Esophagus muscularis mucosa (tissue), 4 donors: ENCODE measurements around the gene HS2ST1. TPM values are rescaled to one million over a fixed set of nuclear protein-coding genes. Genes with fewer than 3 reads are reported as not detected.
"Not testable (repeated sequence)": the region's sequence is repeated elsewhere in the genome, so short reads cannot be mapped to it uniquely, and the experiment has no call there.

Experiments
- DNase-seq: peaks from one replicate; pipeline ENCODE4 v3.0.0-alpha.2; 2017; ENCODE audit errors: extremely low spot score
- H3K27ac ChIP-seq, 4 donors: fragments of 200-600 bp; sonication (generic); replicated peaks in 1 of 4; 1 replicate in 3 of 4; 2 replicates in 1 of 4; pipeline ENCODE4 v1.5.1; 2016 to 2019; ENCODE audit warnings: mild to moderate bottlenecking in 1 of 4
- H3K27me3 ChIP-seq, 4 donors: fragments of 200-600 bp; sonication (generic); one replicate each; pipeline versions ENCODE4 v1.5.1 to v1.6.0; 2016 to 2019
- H3K36me3 ChIP-seq, 4 donors: fragments of 200-600 bp; sonication (generic); one replicate each; pipeline ENCODE4 v1.5.1; 2016 to 2019
- H3K4me1 ChIP-seq, 4 donors: fragments of 200-600 bp; sonication (generic); one replicate each; pipeline ENCODE4 v1.5.1; 2016 to 2019
- H3K4me3 ChIP-seq, 4 donors: fragments of 200-600 bp; sonication (generic); 1 replicate in 2 of 4; 2 replicates in 2 of 4; pipeline ENCODE4 v1.5.1; 2016 to 2019; ENCODE audit warnings: mild to moderate bottlenecking in 4 of 4, moderate library complexity in 1 of 4
- H3K9me3 ChIP-seq, 4 donors: fragments of 200-600 bp; sonication (generic); 1 replicate in 3 of 4; 2 replicates in 1 of 4; pipeline ENCODE4 v1.5.1; 2016 to 2019
- CTCF ChIP-seq, 3 experiments: fragments of 200-600 bp in 2 of 3; fragments of 450-650 bp in 1 of 3; sonication (generic) in 2 of 3; IDR thresholded peaks; one replicate each; pipeline ENCODE4 v1.5.1; 2017 to 2019; ENCODE audit warnings: antibody characterized with exemption in 3 of 3, mild to moderate bottlenecking in 2 of 3, moderate library complexity in 1 of 3
- EP300 ChIP-seq: sonication (generic); formaldehyde crosslinking; IDR thresholded peaks from one replicate; pipeline ENCODE4 v1.6.1; 2017; ENCODE audit warnings: antibody characterized with exemption
- POLR2A ChIP-seq: fragments of 450-650 bp; IDR thresholded peaks from one replicate; pipeline ENCODE4 v1.6.1; 2017; ENCODE audit warnings: antibody characterized with exemption, moderate library complexity, mild to moderate bottlenecking, low read depth
- POLR2AphosphoS5 ChIP-seq, 2 donors: sonication (generic); formaldehyde crosslinking; IDR thresholded peaks; one replicate each; pipeline ENCODE4 v1.6.1; 2017; ENCODE audit warnings: antibody characterized with exemption in 2 of 2
- WGBS: methylation state at CpG from one replicate; pipeline ENCODE4 v1.1.5; 2018; 5-methylcytosine and 5-hydroxymethylcytosine counted together
- intact Hi-C: fragments of 100-400 bp; cut with DNase I; formaldehyde crosslinking; loops from one replicate; pipeline ENCODE4 v1.15.1; 2023
- total RNA-seq, 4 donors: library from RNA; depleted of rRNA; stranded (reverse); fragments of >200 nt; gene quantifications; one replicate each; pipeline versions ENCODE4 v1.1.0 to v1.2.1, GENCODE V29; 2016

HS2ST1 gene
- total RNA-seq, 4 donors from 2014 or later: 8.5 to 11.6 (median 9.4) TPM

GRCh38 chr1:86987446-86987845, 73.0 kb downstream of the HS2ST1 start:
- no peaks in the 10 kb centered on the region for H3K27me3 ChIP-seq
- no peak overlapping the region for H3K27ac ChIP-seq
- H3K4me1 ChIP-seq: no peaks in the 10 kb centered on the region
- no peaks in the 10 kb centered on the region for H3K36me3 ChIP-seq
- no peak for TF ChIP-seq EP300
- TF ChIP-seq POLR2A: no peak
- TF ChIP-seq POLR2AphosphoS5 (IDR thresholded peaks at IDR 0.05): no peak
- no peak for TF ChIP-seq CTCF (IDR thresholded peaks at IDR 0.05)
- no peak for DNase-seq
- no peak overlapping the region for H3K4me3 ChIP-seq
- intact Hi-C loops: no loop called here
- no peaks in the 10 kb centered on the region for H3K9me3 ChIP-seq

- 95% methylated on average over 7 of the region's 7 CpGs for WGBS
- H3K27me3 ChIP-seq: no peaks in the 10 kb centered on the region
- no peaks in the 10 kb centered on the region for H3K9me3 ChIP-seq
- intact Hi-C loops: no loop called here
- H3K4me1 ChIP-seq: no peaks in the 10 kb centered on the region
- H3K36me3 ChIP-seq: no peaks in the 10 kb centered on the region
- no peak for TF ChIP-seq CTCF (IDR thresholded peaks at IDR 0.05)
- no peak for TF ChIP-seq EP300
- no peak for TF ChIP-seq POLR2A
- no peak for TF ChIP-seq POLR2AphosphoS5 (IDR thresholded peaks at IDR 0.05)
- no peak overlapping the region for H3K4me3 ChIP-seq
- H3K27ac ChIP-seq: no peak overlapping the region
- no peak for DNase-seq
Measured at GRCh38 chr1:86988835-86989234, 74.4 kb downstream of the HS2ST1 start.

- H3K9me3 ChIP-seq, H3K27me3 ChIP-seq, H3K36me3 ChIP-seq, intact Hi-C loops, H3K4me3 ChIP-seq, DNase-seq, H3K27ac ChIP-seq, H3K4me1 ChIP-seq: not testable (repeated sequence)
- 60% methylated on average over 3 of the region's 3 CpGs for WGBS
Measured at GRCh38 chr1:86989690-86990089, 75.3 kb downstream of the HS2ST1 start.

- Histone ChIP-seq H3K9me3 (no peaks in the 10 kb centered on the region), H3K27ac (no peak overlapping the region), H3K36me3 (no peaks in the 10 kb centered on the region), H3K4me1 (no peaks in the 10 kb centered on the region), H3K27me3 (no peaks in the 10 kb centered on the region), H3K4me3 (no peak overlapping the region)
- 91% methylated on average over 1 of the region's 2 CpGs for WGBS
- intact Hi-C loops: no loop called here
- TF ChIP-seq EP300 (no peak), CTCF (IDR thresholded peaks at IDR 0.05) (no peak), POLR2AphosphoS5 (IDR thresholded peaks at IDR 0.05) (no peak), POLR2A (no peak)
- DNase-seq: no peak
Measured at GRCh38 chr1:86990826-86991225, 76.4 kb downstream of the HS2ST1 start.

GRCh38 chr1:86991549-86992186, 77.2 kb downstream of the HS2ST1 start:
- WGBS: 91% methylated on average over 6 of the region's 6 CpGs

More at GRCh38 chr1:86991549-86992186, 77.2 kb downstream of the HS2ST1 start:
- no peak for DNase-seq
- Histone ChIP-seq H3K4me3 (no peak overlapping the region), H3K27ac (no peak overlapping the region), H3K9me3 (no peaks in the 10 kb centered on the region), H3K36me3 (no peaks in the 10 kb centered on the region), H3K27me3 (no peaks in the 10 kb centered on the region), H3K4me1 (no peaks in the 10 kb centered on the region)
- intact Hi-C loops: no loop called here
- TF ChIP-seq CTCF (IDR thresholded peaks at IDR 0.05): no peak
- TF ChIP-seq POLR2AphosphoS5 (IDR thresholded peaks at IDR 0.05): no peak
- TF ChIP-seq POLR2A: no peak
- no peak for TF ChIP-seq EP300
